HUES6 (cell line): Measurements from ENCODE around the gene SLC45A3.

Source experiments
- H3K27ac ChIP-seq: 2 replicates; pipeline ENCODE4 v1.7.0; 2013; ENCODE audit warnings: low read depth, mild to moderate bottlenecking, low read length, inconsistent platforms
- H3K27me3 ChIP-seq: 2 replicates; pipeline ENCODE4 v1.6.1; 2013; ENCODE audit warnings: low read length; ENCODE audit not compliant: control insufficient read depth, insufficient read depth
- H3K36me3 ChIP-seq: 2 replicates; pipeline ENCODE4 v1.6.1; 2013; ENCODE audit warnings: low read length; ENCODE audit not compliant: control insufficient read depth, insufficient read depth
- H3K4me1 ChIP-seq: 2 replicates; pipeline ENCODE4 v1.6.1; 2013; ENCODE audit warnings: low read length; ENCODE audit not compliant: control insufficient read depth, insufficient read depth
- H3K4me3 ChIP-seq: 2 replicates; pipeline ENCODE4 v1.5.1; 2013; ENCODE audit warnings: low read depth, low read length
- H3K9ac ChIP-seq: one replicate; pipeline ENCODE4 v1.6.1; 2013; ENCODE audit warnings: mild to moderate bottlenecking, low read length
- H3K9me3 ChIP-seq: 2 replicates; pipeline ENCODE4 v1.6.1; 2013; ENCODE audit warnings: low read depth, low read length; ENCODE audit not compliant: control insufficient read depth, insufficient read depth

Gene SLC45A3

DNA sequence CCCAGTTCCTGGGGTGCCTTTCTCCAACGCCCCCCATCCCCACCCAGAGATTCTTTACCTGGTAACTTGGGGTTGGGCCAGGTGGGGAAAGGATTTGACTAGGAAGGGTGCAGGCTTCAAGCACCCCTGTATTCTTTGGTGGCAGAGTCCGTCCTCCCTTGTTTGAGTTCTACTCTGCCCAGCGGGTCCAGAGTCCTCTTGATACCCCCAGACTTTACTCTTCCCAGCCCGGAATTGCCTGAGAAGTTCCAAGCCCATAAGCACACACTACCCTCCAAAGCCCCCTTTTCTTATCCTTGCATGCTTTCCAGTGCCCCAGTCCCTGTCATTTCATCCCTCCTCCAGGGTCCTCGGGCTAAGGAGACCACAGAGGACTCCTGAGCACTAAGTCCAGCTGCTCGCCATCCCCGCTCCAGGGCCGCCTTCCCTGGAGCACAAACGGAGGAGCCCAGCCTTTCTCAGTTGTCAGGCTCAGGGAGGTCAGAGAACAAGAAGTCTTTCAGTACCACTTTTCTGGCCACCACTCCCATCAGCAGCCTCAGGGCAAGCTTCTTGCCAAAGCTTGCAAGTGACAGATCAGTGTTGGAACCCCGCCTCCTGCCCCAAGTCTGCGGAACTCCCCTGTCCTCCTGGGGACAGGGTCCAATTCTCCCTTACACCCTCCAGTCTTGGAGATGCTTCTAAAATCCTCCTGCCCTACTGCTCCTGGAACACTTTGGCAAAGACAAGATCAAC lies 12.2 kb downstream of the SLC45A3 start:
- H3K9ac ChIP-seq = no peak overlapping the region
- H3K27ac ChIP-seq = no peak overlapping the region
- H3K36me3 ChIP-seq = peaks cover 4% of the 10 kb centered on the region; the same call in 1 of the 2 replicates
- no peaks in the 10 kb centered on the region for H3K27me3 ChIP-seq
- H3K4me3 ChIP-seq = no peak overlapping the region
- H3K9me3 ChIP-seq = no peaks in the 10 kb centered on the region
- H3K4me1 ChIP-seq = peaks cover 59% of the 10 kb centered on the region

DNA sequence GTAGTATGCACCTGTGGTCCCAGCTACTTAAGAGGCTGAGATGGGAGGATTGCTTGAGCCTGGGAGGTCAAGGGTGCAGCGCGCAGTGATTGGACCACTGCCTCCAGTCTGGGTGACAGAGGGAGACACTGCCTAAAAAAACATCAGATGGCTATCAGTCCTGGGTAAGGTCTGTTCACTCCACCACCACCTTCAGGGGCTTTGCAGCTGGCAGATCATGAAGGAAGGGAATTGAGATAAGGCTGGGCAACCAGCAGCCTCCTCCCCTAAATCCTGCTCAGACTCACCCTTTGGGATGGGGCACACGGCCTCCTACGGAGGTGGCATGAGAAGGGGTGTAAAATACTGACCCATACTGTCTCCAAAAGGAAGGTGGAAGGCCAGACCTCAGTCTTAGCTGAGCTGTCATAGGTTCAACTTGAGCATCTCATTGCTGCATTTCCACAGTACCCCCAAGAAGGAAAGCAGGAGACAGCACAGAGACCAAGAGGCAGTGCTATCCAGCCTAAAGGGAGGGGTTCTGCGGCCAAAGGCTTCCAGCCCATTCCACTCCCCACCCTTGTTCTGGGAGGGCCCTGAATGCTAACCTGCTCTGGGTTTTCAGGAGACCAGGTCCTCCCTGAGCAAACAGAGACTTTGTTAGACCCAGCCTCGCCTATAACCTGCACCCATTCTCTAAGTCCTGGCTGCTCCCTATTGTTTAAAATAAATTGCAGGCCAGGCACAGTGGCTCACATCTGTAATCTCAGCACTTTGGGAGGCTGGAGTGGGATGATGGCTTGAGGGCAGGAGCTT lies 13.7 kb downstream of the SLC45A3 start:
- peaks cover 58% of the 10 kb centered on the region for H3K4me1 ChIP-seq
- no peak overlapping the region for H3K9ac ChIP-seq
- H3K4me3 ChIP-seq = no peak overlapping the region
- no peaks in the 10 kb centered on the region for H3K9me3 ChIP-seq
- H3K27me3 ChIP-seq = no peaks in the 10 kb centered on the region
- no peak overlapping the region for H3K27ac ChIP-seq
- peaks cover 7% of the 10 kb centered on the region; the same call in 1 of the 2 replicates for H3K36me3 ChIP-seq

DNA sequence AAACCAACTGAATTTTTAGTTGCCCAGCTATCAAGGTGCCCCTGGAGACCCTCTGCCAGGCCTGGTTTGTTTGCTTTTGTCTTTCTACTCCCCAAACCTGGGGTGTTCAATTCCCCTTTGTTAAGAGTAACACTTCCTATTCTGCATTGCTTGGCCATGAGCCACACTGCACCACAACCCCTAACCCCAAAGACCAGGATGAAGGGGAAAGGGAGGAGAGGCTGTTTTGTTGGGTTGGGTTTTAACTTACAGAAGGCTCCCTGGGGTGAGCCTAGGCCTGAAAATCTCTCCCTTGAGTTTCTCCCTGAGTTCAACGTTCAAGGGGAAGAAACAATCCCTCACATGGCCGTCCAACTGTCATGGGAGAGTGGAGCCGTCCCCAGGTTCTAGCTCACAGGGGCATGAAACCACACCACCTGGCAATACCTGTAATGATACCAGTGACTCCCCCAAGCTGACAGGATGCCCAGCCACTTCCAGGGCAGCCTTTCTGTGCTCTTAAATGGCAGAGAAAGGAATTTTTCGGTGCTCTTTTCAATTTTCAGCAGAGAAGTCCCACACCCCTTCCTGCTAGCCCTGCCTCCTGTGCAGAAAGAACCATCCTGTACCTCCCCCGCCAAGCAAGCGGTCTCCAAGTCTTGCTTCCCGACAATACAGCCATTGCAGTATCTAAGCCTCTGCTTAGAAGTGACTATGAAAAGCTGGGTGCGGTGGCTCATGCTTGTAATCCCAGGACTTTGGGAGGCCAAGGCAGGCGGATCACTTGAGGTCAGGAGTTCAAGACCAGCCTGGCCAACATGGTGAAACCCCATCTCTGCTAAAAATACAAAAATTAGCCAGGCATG lies 14.9 kb downstream of the SLC45A3 start:
- Histone ChIP-seq H3K4me1 (peaks cover 56% of the 10 kb centered on the region), H3K4me3 (no peak overlapping the region), H3K9ac (no peak overlapping the region), H3K36me3 (peaks cover 11% of the 10 kb centered on the region; the same call in 1 of the 2 replicates), H3K27me3 (no peaks in the 10 kb centered on the region), H3K9me3 (no peaks in the 10 kb centered on the region), H3K27ac (no peak overlapping the region)

DNA sequence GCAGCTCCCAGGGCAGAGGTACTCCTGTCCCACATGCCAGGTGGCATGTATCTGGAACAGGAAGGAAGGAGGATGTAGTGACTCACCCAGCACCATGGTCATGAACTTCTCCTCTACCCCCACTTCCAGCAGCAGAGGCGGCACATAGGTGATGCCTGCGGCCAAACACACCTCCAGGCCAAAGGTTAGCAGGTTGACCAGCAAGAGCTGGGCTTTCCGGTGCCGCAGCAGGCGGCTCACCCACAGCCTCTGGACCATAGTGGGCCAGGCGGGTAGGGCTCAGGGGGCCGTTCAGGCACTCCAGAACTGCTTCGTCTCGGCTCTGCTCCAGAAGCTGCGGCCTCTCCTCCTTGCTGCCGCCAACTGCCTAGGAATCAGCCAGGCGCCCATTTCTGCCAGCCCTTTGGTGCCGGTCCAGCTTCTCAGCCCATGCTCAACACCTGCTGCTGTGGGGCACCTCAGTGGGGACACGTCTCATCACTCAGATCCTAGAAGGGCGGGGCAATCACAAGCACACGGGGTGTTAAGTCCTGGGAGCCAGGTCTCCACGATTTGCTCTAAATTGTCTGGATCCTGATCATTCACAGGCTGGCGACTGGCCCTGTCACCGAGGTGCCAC lies 15.8 kb downstream of the SLC45A3 start:
- no peak overlapping the region for H3K9ac ChIP-seq
- H3K9me3 ChIP-seq = no peaks in the 10 kb centered on the region
- H3K27ac ChIP-seq = no peak overlapping the region

DNA sequence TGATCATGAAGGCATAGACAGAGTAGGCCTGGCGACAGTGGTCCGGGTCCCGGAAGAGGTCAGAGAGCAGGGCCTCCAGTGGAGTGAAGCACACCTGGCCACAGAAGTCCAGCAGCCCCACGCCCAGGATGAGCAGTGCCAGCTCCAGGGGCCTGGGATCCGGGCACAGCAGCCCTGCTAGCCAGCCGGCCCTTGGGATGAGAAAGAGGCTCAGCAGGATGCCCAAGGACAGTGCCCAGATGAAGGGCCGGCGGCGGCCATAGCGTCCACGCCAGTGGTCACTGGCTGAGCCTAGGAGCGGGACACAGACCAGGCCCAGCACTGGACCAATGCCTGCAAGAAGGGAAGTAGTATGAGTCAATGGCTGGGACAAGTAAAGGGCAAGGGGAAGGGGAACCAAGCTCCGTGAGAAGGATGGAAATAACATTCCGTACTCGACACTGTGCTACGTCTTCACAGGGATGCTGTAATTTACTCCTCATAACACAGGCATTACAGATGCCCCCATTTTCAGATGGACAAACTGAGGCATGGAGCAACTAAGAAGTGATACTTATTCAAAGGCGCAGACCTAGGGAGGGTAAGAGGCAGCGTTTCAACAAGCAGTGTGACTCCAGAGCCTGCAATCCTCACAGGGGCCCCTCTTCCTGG lies 16.9 kb downstream of the SLC45A3 start:
- Histone ChIP-seq H3K4me3 (no peak overlapping the region), H3K9ac (no peak overlapping the region), H3K36me3 (peaks cover 16% of the 10 kb centered on the region), H3K4me1 (peaks cover 43% of the 10 kb centered on the region), H3K27me3 (no peaks in the 10 kb centered on the region), H3K9me3 (no peaks in the 10 kb centered on the region), H3K27ac (no peak overlapping the region)

More for the DNA sequence above, 15.8 kb downstream of the SLC45A3 start:
- H3K27me3 ChIP-seq = no peaks in the 10 kb centered on the region
- H3K36me3 ChIP-seq = peaks cover 11% of the 10 kb centered on the region
- H3K4me1 ChIP-seq = peaks cover 54% of the 10 kb centered on the region
- no peak overlapping the region for H3K4me3 ChIP-seq

DNA sequence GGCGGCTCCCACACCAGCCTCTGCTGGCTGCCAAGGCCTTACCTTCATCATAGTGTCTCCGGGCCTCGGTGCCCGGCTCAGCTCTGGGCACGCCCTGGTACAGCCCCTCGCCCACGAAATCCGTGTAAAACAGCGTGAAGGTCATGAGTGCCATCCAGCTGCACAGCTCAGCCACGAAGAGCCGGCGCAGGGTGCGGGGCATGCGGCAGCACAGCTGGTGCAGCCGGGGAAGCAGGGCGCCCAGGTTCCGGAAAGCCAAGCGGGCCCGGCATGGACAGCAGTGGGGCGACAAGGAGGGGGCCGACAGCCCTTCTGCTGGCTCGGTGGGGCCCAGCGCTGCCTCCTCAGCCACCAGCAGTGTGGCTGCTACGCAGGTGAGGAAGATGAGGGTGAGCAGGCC lies 17.5 kb downstream of the SLC45A3 start:
- Histone ChIP-seq H3K27me3 (no peaks in the 10 kb centered on the region), H3K36me3 (peaks cover 16% of the 10 kb centered on the region), H3K4me1 (peaks cover 37% of the 10 kb centered on the region), H3K4me3 (no peak overlapping the region), H3K27ac (no peak overlapping the region), H3K9me3 (no peaks in the 10 kb centered on the region), H3K9ac (no peak overlapping the region)

DNA sequence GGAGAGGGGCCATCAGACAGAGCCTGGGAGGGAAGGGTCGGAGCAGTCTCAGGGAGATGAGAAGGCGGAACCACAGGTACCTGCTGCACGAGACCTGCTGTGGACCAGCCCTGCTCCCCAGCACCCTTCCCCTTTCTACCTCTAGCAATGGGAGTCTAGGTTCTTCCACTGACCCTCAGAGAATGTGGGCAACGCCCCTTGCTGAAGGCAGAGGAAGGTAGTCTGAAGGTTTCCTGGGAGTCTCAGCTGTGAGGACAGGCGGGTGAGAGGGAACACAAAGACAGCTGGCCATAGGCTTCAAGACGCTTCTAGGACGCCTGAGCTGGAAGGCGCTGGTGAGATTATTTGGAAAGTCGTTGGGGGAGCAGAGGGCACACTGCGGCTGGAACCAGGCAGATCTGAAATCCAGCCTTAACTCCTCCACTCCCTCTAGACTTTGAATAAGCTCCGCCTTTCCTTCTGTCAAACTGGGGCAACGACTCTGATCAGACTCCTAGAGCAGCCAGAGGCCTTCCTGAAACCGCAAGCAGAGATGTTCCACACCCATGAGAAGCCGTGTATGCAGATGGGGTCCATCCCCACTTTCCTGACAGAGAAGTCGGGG lies 18.1 kb downstream of the SLC45A3 start:
- H3K27me3 ChIP-seq = no peaks in the 10 kb centered on the region
- peaks cover 37% of the 10 kb centered on the region for H3K4me1 ChIP-seq
- H3K9me3 ChIP-seq = no peaks in the 10 kb centered on the region
- H3K27ac ChIP-seq = no peak overlapping the region
- no peak overlapping the region for H3K4me3 ChIP-seq
- no peak overlapping the region for H3K9ac ChIP-seq
- peaks cover 16% of the 10 kb centered on the region for H3K36me3 ChIP-seq

DNA sequence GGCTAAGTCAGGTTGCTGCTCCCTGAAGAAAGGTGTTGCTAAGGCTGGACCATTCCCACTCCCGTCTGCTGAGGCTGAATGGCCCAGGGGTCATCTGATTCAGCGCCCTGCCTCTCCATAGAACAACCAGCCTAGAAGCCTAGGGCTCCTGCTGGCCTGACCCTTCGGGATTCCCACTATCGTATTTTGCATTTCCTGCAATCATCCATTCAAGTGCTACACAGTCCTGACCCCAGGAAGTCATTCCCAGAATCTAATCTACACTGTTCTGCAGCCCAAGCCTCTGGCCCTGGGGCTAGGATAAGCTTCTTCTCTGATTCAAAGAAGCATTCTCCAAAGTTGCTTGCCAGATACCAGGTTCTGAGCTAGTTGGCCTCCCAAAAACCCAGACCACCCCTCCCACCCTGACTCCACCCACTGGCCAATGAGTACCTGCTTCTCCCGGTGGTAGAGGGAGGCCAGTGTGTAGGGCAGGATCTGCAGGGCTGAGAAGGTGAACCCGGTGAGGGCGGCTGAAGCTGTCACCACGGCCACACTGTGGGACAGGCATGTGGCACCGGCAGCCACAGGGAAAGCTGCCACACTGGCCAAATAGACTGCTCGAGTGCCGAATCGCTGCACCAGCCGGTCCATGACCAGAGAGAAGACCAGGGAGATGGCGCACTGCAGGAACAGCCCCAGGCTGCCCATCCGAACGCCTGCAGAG lies 18.7 kb downstream of the SLC45A3 start:
- H3K9ac ChIP-seq = no peak overlapping the region
- H3K4me1 ChIP-seq = peaks cover 37% of the 10 kb centered on the region

DNA sequence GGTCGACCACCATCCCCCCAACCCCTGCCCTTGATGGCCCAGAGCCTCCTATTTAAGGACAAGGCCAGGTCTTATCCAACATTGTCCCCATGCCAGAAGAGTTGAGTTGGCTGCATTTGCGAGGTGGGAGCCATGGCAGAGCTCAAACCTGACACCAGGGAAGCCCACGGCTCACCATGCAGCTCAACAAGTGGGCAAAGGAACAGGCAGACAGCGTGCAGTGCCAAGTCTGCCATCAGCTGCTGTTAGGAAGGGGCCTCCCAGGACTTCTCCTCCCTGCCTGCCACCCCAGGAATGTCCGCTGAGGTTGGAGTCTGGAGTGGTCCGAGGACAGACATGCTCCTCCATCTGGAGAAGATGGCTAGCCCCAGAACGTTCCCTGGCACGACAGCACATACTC lies 19.9 kb downstream of the SLC45A3 start:
- Histone ChIP-seq H3K4me1 (peaks cover 30% of the 10 kb centered on the region), H3K36me3 (peaks cover 16% of the 10 kb centered on the region), H3K27ac (no peak overlapping the region), H3K27me3 (no peaks in the 10 kb centered on the region), H3K9me3 (no peaks in the 10 kb centered on the region), H3K4me3 (no peak overlapping the region), H3K9ac (no peak overlapping the region)

More for the DNA sequence above, 18.7 kb downstream of the SLC45A3 start:
- Histone ChIP-seq H3K9me3 (no peaks in the 10 kb centered on the region), H3K4me3 (no peak overlapping the region), H3K27ac (no peak overlapping the region), H3K36me3 (peaks cover 16% of the 10 kb centered on the region), H3K27me3 (no peaks in the 10 kb centered on the region)
